K562 (cell line): ENCODE data around the gene DCAF15. TPM values are rescaled to one million over a fixed set of nuclear protein-coding genes. Genes with fewer than 3 reads are reported as not detected.

Experiments used
- BHLHE40 ChIP-seq: IDR thresholded peaks from 2 replicates; pipeline ENCODE4 v1.6.1; 2011; ENCODE audit warnings: low read length, improper control_type of control experiment
- CBFA2T2 ChIP-seq: fragments of 450-650 bp; conservative IDR thresholded peaks from 2 replicates; pipeline ENCODE4 v1.6.1; 2017; ENCODE audit warnings: mild to moderate bottlenecking
- CREB5 ChIP-seq: fragments of 250-450 bp; sonication (Bioruptor Pico); IDR thresholded peaks from 2 replicates; pipeline ENCODE4 v1.5.0; 2020; ENCODE audit warnings: mild to moderate bottlenecking
- E2F1 ChIP-seq: sonication (generic); formaldehyde crosslinking; IDR thresholded peaks from 2 replicates; pipeline ENCODE4 v1.8.1; 2023; ENCODE audit warnings: mild to moderate bottlenecking, missing genetic modification reagents, moderate library complexity
- ELF1 ChIP-seq: fragments of 200-800 bp; sonication (Bioruptor generic); IDR thresholded peaks from 2 replicates; pipeline ENCODE4 v1.6.1; 2016; ENCODE audit warnings: missing genetic modification characterization, missing compliant biosample characterization
- FOXP1 ChIP-seq: sonication (generic); formaldehyde crosslinking; IDR thresholded peaks from 2 replicates; pipeline ENCODE4 v1.8.0; 2022; ENCODE audit warnings: mild to moderate bottlenecking, missing genetic modification reagents
- HDAC2 ChIP-seq: fragments of 450-650 bp; IDR thresholded peaks from 2 replicates; pipeline ENCODE4 v1.6.1; 2016; ENCODE audit warnings: mild to moderate bottlenecking
- KDM4B ChIP-seq, 2 experiments: fragments of 450-650 bp in 1 of 2; sonication (generic) in 1 of 2; IDR thresholded peaks; 2 replicates each; pipeline ENCODE4 v1.6.1; 2016 to 2017; ENCODE audit warnings: borderline replicate concordance in 2 of 2, antibody characterized with exemption in 1 of 2, low read depth in 1 of 2, mild to moderate bottlenecking in 1 of 2
- KDM5B ChIP-seq: fragments of 200-600 bp; sonication (generic); IDR thresholded peaks from 2 replicates; pipeline ENCODE4 v1.6.1; 2012; ENCODE audit warnings: low read depth, mild to moderate bottlenecking, moderate library complexity, low read length, control low read depth, inconsistent platforms; ENCODE audit not compliant: insufficient replicate concordance
- MYC ChIP-seq, 2 experiments: fragments of 250-450 bp in 1 of 2; sonication (Bioruptor Pico) in 1 of 2; IDR thresholded peaks; 2 replicates each; pipeline versions ENCODE4 v1.5.1 to v1.6.1; 2012 to 2021; ENCODE audit warnings: low read depth in 2 of 2, borderline replicate concordance in 1 of 2, improper control_type of control experiment in 1 of 2, low read length in 1 of 2, mild to moderate bottlenecking in 1 of 2, moderate library complexity in 1 of 2
- PYGO2 ChIP-seq: fragments of 450-650 bp; IDR thresholded peaks from 2 replicates; pipeline ENCODE4 v1.6.1; 2016; ENCODE audit warnings: mild to moderate bottlenecking, missing genetic modification characterization, moderate library complexity, missing compliant biosample characterization
- RB1 ChIP-seq: fragments of 450-650 bp; IDR thresholded peaks from 2 replicates; pipeline ENCODE4 v1.6.1; 2017; ENCODE audit warnings: low read depth, mild to moderate bottlenecking
- RBFOX2 ChIP-seq: fragments of 200-400 bp; formaldehyde crosslinking; IDR thresholded peaks from 2 replicates; pipeline ENCODE4 v1.6.1; 2017; ENCODE audit warnings: low read depth, mild to moderate bottlenecking, low read length, moderate library complexity
- RCOR1 ChIP-seq, 2 experiments: IDR thresholded peaks; 2 replicates each; pipeline ENCODE4 v1.6.1; 2012; ENCODE audit warnings: low read depth in 2 of 2, low read length in 2 of 2, borderline replicate concordance in 1 of 2, improper control_type of control experiment in 1 of 2
- SP1 ChIP-seq: sonication (generic); formaldehyde crosslinking; IDR thresholded peaks from 2 replicates; pipeline ENCODE4 v1.8.1; 2022; ENCODE audit warnings: mild to moderate bottlenecking, missing genetic modification reagents
- SRSF9 ChIP-seq: fragments of 200-400 bp; formaldehyde crosslinking; IDR thresholded peaks from 2 replicates; pipeline ENCODE4 v1.6.1; 2017; ENCODE audit warnings: low read depth, low read length, borderline replicate concordance
- TBP ChIP-seq: optimal IDR thresholded peaks from 2 replicates; pipeline ENCODE3; 2011; ENCODE audit warnings: low read depth, low read length, improper control_type of control experiment
- ZC3H8 ChIP-seq: fragments of 450-650 bp; IDR thresholded peaks from 2 replicates; pipeline ENCODE4 v1.6.1; 2017
- ZKSCAN3 ChIP-seq: fragments of 250-450 bp; sonication (Bioruptor Pico); IDR thresholded peaks from 2 replicates; pipeline ENCODE4 v1.4.0; 2020
- ZNF24 ChIP-seq: fragments of 450-650 bp; IDR thresholded peaks from 2 replicates; pipeline ENCODE4 v1.6.1; 2016
- ZNF511 ChIP-seq: sonication (generic); formaldehyde crosslinking; IDR thresholded peaks from 2 replicates; pipeline ENCODE4 v1.8.0; 2022; ENCODE audit warnings: mild to moderate bottlenecking, missing genetic modification reagents
- polyA plus RNA-seq, 8 experiments: library from polyadenylated mRNA; depleted of rRNA in 4 of 8; stranded (reverse) in 5 of 8; unstranded in 3 of 8; fragments of >200 nt; fragmentation: Nextera tagmentation in 2 of 8; fragmentation: Illumina TruSeq in 1 of 8; extraction: Ambion mirVana in 2 of 8; extraction: Trizol in 1 of 8; gene quantifications; 2 replicates each; pipeline versions ENCODE4 v1.2.1 to v1.2.3, GENCODE V29; 2011 to 2014; ENCODE audit warnings: inconsistent platforms in 1 of 8, missing spikeins in 1 of 8
- total RNA-seq, 7 experiments: library from RNA; depleted of rRNA in 6 of 7; stranded (reverse); fragments of >200 nt in 6 of 7; fragmentation: Illumina TruSeq in 2 of 7; extraction: Trizol in 2 of 7; gene quantifications; 2 replicates each; pipeline versions ENCODE4 v1.2.1 to v1.2.3, GENCODE V29; 2011 to 2021; ENCODE audit warnings: low replicate concordance in 1 of 7
- TF ChIP-seq, protein P1 (sequence below): fragments of 250-450 bp; sonication (Bioruptor Pico); IDR thresholded peaks from 2 replicates; pipeline ENCODE4 v1.5.0; 2022; ENCODE audit warnings: mild to moderate bottlenecking

The DCAF15 gene
- total and polyA plus RNA-seq, 9 of the 15 experiments (the other 6 are each of a cell fraction or from before 2014, with no cell fraction given), result 0.17 to 68.5 (median 27.7) TPM

DNA sequence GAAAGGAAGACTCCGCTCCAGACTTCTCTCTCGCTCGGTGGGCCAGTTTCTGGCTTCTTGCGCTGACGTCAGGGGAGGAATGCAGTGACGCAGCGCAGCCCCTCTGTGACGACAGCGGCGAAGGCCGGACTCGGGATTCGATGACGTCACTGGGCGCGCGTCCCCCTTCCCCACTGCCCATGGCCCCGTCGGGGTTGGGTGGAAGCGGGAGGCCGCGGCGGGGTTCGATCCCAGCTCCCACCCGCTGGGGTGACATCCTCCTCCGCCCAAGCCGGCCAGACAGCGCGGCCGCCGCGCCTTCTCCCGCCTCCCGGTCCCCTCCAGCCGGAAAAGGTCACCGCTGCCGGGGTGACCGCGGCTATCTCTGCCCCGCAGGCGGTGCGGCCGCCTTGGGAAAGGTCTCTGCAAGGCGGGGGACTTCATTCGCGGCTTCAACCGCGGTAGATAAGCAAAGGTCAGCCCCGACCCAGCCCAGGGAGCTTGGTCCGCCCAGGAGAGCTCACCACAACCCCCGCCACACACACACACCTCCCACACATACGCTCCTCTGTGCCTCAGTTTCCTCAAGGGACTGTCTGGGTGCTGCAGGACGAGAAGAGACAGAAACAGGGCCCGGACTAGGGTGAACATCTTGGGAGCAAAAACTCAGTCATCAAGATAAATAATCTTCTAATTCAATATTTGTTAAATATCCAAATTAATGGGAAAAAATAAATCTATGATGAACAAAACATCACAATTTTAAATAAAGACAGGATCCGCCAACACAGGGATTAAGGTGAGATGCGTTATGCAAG, 54.7 kb downstream of the DCAF15 start (continued):
- peak; percentile 64; the same call in 1 of the 2 replicates for TF ChIP-seq ZNF511
- peak; percentile 93 for TF ChIP-seq E2F1 (CRISPR knock-in tag)
- peak; percentile 96 for TF ChIP-seq CBFA2T2
- peak; percentile 12 for TF ChIP-seq TBP
- TF ChIP-seq SP1 (CRISPR knock-in tag), result peak; percentile 91
- TF ChIP-seq BHLHE40, result peak; percentile 68
- peak; percentile 89 for TF ChIP-seq RBFOX2
- TF ChIP-seq, protein P1, sequence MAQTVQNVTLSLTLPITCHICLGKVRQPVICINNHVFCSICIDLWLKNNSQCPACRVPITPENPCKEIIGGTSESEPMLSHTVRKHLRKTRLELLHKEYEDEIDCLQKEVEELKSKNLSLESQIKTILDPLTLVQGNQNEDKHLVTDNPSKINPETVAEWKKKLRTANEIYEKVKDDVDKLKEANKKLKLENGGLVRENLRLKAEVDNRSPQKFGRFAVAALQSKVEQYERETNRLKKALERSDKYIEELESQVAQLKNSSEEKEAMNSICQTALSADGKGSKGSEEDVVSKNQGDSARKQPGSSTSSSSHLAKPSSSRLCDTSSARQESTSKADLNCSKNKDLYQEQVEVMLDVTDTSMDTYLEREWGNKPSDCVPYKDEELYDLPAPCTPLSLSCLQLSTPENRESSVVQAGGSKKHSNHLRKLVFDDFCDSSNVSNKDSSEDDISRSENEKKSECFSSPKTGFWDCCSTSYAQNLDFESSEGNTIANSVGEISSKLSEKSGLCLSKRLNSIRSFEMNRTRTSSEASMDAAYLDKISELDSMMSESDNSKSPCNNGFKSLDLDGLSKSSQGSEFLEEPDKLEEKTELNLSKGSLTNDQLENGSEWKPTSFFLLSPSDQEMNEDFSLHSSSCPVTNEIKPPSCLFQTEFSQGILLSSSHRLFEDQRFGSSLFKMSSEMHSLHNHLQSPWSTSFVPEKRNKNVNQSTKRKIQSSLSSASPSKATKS, result no peak
- peak; percentile 95 for TF ChIP-seq HDAC2
- peak; percentile 69; the same call in 1 of the 2 replicates for TF ChIP-seq ELF1 (tag)
- peak; percentile 89 for TF ChIP-seq FOXP1 (CRISPR knock-in tag)
- TF ChIP-seq ZNF24, result peak; percentile 71
- no peak for TF ChIP-seq SRSF9
- no peak for TF ChIP-seq ZKSCAN3 (CRISPR knock-in tag)
- TF ChIP-seq ZC3H8, result 0 out of 2 replicates have a peak, but pooled peaks have one; percentile 71
- TF ChIP-seq CREB5 (CRISPR knock-in tag), result peak; percentile 83; the same call in 1 of the 2 replicates
- TF ChIP-seq RCOR1 (IDR thresholded peaks at IDR 0.05; ENCODE audit: borderline replicate concordance in 1 of 2, low read depth in 2 of 2, low read length in 2 of 2), result peak; percentile 86 to 96; a peak in 3 of 4 replicates
- TF ChIP-seq MYC (IDR thresholded peaks at IDR 0.05; ENCODE audit: low read depth, low read length), result peak; percentile 84
- TF ChIP-seq MYC (CRISPR knock-in tag; IDR thresholded peaks at IDR 0.05; ENCODE audit: borderline replicate concordance, low read depth), result peak; percentile 80; the same call in 1 of the 2 replicates
- peak in 1 of 2 experiments; percentile 94; a peak in 2 of 4 replicates for TF ChIP-seq KDM4B (IDR thresholded peaks at IDR 0.05; ENCODE audit: borderline replicate concordance in 2 of 2, low read depth in 1 of 2)
- TF ChIP-seq KDM5B, result peak; percentile 55
- peak; percentile 95 for TF ChIP-seq RB1
- no peak for TF ChIP-seq PYGO2 (tag)
